ENCODE results near the gene ALG3. TPM values are rescaled to one million over a fixed set of nuclear protein-coding genes. Genes with fewer than 3 reads are reported as not detected.

ALG3 gene
- total and polyA plus RNA-seq, 2 experiments from 2014 or later = 52.7 to 94.2 TPM

- Histone ChIP-seq H3K9ac (no peak overlapping the region), H3K27me3 (replicated peaks; ENCODE audit: insufficient read depth) (no peaks in the 10 kb centered on the region), H3K9me2 (ENCODE audit: insufficient read depth) (no peaks in the 10 kb centered on the region), H3K4me3 (no peak overlapping the region), H3K27ac (no peak overlapping the region), H3K9me3 (ENCODE audit: low read depth) (no peaks in the 10 kb centered on the region), H4K20me1 (ENCODE audit: insufficient read depth) (no peaks in the 10 kb centered on the region), H3K4me2 (ENCODE audit: unreplicated experiment) (no peak overlapping the region), H3K79me2 (ENCODE audit: insufficient read depth) (no peaks in the 10 kb centered on the region), H3K4me1 (ENCODE audit: insufficient read depth) (no peaks in the 10 kb centered on the region), H2AFZ (no peak overlapping the region), H3F3A (ENCODE audit: insufficient read depth) (no peaks in the 10 kb centered on the region), H3K36me3 (ENCODE audit: low read depth) (no peaks in the 10 kb centered on the region)
- WGBS, 2 experiments (ENCODE audit: low coverage in 1 of 2, low lambda C conversion rate in 2 of 2, missing lambda C conversion rate in 2 of 2) = 77 to 81% methylated on average over 8 of the region's 8 CpGs
- TF ChIP-seq EZH2phosphoT487 (IDR thresholded peaks at IDR 0.05; ENCODE audit: insufficient read depth, low read depth) (no peak), EZH2 (IDR thresholded peaks at IDR 0.05; ENCODE audit: insufficient read depth, poor library complexity, severe bottlenecking) (no peak)
- in situ Hi-C loops (cut with MboI) = no loop called here
- no peak for DNase-seq
Measured at GRCh38 chr3:184239221-184239620, 9.5 kb downstream of the ALG3 start.

- no peaks in the 10 kb centered on the region for H3K36me3 ChIP-seq (ENCODE audit: low read depth)
- no peaks in the 10 kb centered on the region for H3K9me3 ChIP-seq (ENCODE audit: low read depth)
- no peaks in the 10 kb centered on the region for H3K9me2 ChIP-seq (ENCODE audit: insufficient read depth)
- DNase-seq = no peak
- H3K79me2 ChIP-seq (ENCODE audit: insufficient read depth) = no peaks in the 10 kb centered on the region
- no peaks in the 10 kb centered on the region for H4K20me1 ChIP-seq (ENCODE audit: insufficient read depth)
- no peaks in the 10 kb centered on the region for H3K4me1 ChIP-seq (ENCODE audit: insufficient read depth)
- H3F3A ChIP-seq (ENCODE audit: insufficient read depth) = no peaks in the 10 kb centered on the region
- WGBS, 2 experiments (ENCODE audit: low coverage in 1 of 2, low lambda C conversion rate in 2 of 2, missing lambda C conversion rate in 2 of 2) = 58 to 62% methylated on average over 13 of the region's 13 CpGs
- H3K4me3 ChIP-seq = no peak overlapping the region
- no peaks in the 10 kb centered on the region for H3K27me3 ChIP-seq (replicated peaks; ENCODE audit: insufficient read depth)
- no peak overlapping the region for H3K9ac ChIP-seq
- in situ Hi-C loops (cut with MboI) = no loop called here
- no peak overlapping the region for H2AFZ ChIP-seq
- TF ChIP-seq EZH2phosphoT487 (IDR thresholded peaks at IDR 0.05; ENCODE audit: insufficient read depth, low read depth) (no peak), EZH2 (IDR thresholded peaks at IDR 0.05; ENCODE audit: insufficient read depth, poor library complexity, severe bottlenecking) (no peak)
- H3K4me2 ChIP-seq (ENCODE audit: unreplicated experiment) = no peak overlapping the region
- no peak overlapping the region for H3K27ac ChIP-seq
Measured at GRCh38 chr3:184238246-184238818, 10.4 kb downstream of the ALG3 start.

GRCh38 chr3:184237807-184238206, 11.0 kb downstream of the ALG3 start:
- H3K9me3 ChIP-seq (ENCODE audit: low read depth) = no peaks in the 10 kb centered on the region
- H3K79me2 ChIP-seq (ENCODE audit: insufficient read depth) = no peaks in the 10 kb centered on the region
- H2AFZ ChIP-seq = no peak overlapping the region
- no peak overlapping the region for H3K4me3 ChIP-seq
- H3F3A ChIP-seq (ENCODE audit: insufficient read depth) = no peaks in the 10 kb centered on the region
- no peak for TF ChIP-seq EZH2 (IDR thresholded peaks at IDR 0.05; ENCODE audit: insufficient read depth, poor library complexity, severe bottlenecking)
- H3K9ac ChIP-seq = no peak overlapping the region
- no peak overlapping the region for H3K4me2 ChIP-seq (ENCODE audit: unreplicated experiment)
- H3K27me3 ChIP-seq (replicated peaks; ENCODE audit: insufficient read depth) = no peaks in the 10 kb centered on the region
- H3K4me1 ChIP-seq (ENCODE audit: insufficient read depth) = no peaks in the 10 kb centered on the region
- H3K36me3 ChIP-seq (ENCODE audit: low read depth) = no peaks in the 10 kb centered on the region
- H4K20me1 ChIP-seq (ENCODE audit: insufficient read depth) = no peaks in the 10 kb centered on the region
- H3K9me2 ChIP-seq (ENCODE audit: insufficient read depth) = no peaks in the 10 kb centered on the region
- no peak for DNase-seq
- 28 to 44% methylated on average over 1 of the region's 1 CpG for WGBS, 2 experiments (ENCODE audit: low coverage in 1 of 2, low lambda C conversion rate in 2 of 2, missing lambda C conversion rate in 2 of 2)
- H3K27ac ChIP-seq = no peak overlapping the region
- in situ Hi-C loops (cut with MboI) = no loop called here

GRCh38 chr3:184237211-184237610, 11.6 kb downstream of the ALG3 start:
- Histone ChIP-seq H2AFZ (no peak overlapping the region), H3K9me3 (ENCODE audit: low read depth) (no peaks in the 10 kb centered on the region), H3K79me2 (ENCODE audit: insufficient read depth) (no peaks in the 10 kb centered on the region), H4K20me1 (ENCODE audit: insufficient read depth) (no peaks in the 10 kb centered on the region), H3K4me3 (no peak overlapping the region), H3K27ac (no peak overlapping the region), H3K9ac (no peak overlapping the region), H3K9me2 (ENCODE audit: insufficient read depth) (no peaks in the 10 kb centered on the region), H3K4me1 (ENCODE audit: insufficient read depth) (no peaks in the 10 kb centered on the region), H3K4me2 (ENCODE audit: unreplicated experiment) (no peak overlapping the region), H3K27me3 (replicated peaks; ENCODE audit: insufficient read depth) (no peaks in the 10 kb centered on the region), H3F3A (ENCODE audit: insufficient read depth) (no peaks in the 10 kb centered on the region), H3K36me3 (ENCODE audit: low read depth) (no peaks in the 10 kb centered on the region)
- 67 to 70% methylated on average over 6 to 7 of the region's 7 CpGs for WGBS, 2 experiments (ENCODE audit: low coverage in 1 of 2, low lambda C conversion rate in 2 of 2, missing lambda C conversion rate in 2 of 2)
- TF ChIP-seq EZH2phosphoT487 (IDR thresholded peaks at IDR 0.05; ENCODE audit: insufficient read depth, low read depth) = no peak
- no peak for TF ChIP-seq EZH2 (IDR thresholded peaks at IDR 0.05; ENCODE audit: insufficient read depth, poor library complexity, severe bottlenecking)
- no peak for DNase-seq
- in situ Hi-C loops (cut with MboI) = no loop called here

GRCh38 chr3:184236636-184237035, 12.1 kb downstream of the ALG3 start:
- Histone ChIP-seq H3K4me3 (no peak overlapping the region), H4K20me1 (ENCODE audit: insufficient read depth) (no peaks in the 10 kb centered on the region), H3K9me3 (ENCODE audit: low read depth) (no peaks in the 10 kb centered on the region), H3K9me2 (ENCODE audit: insufficient read depth) (no peaks in the 10 kb centered on the region), H3K27ac (no peak overlapping the region), H2AFZ (no peak overlapping the region), H3K4me2 (ENCODE audit: unreplicated experiment) (no peak overlapping the region), H3K9ac (no peak overlapping the region), H3K36me3 (ENCODE audit: low read depth) (no peaks in the 10 kb centered on the region), H3F3A (ENCODE audit: insufficient read depth) (no peaks in the 10 kb centered on the region), H3K4me1 (ENCODE audit: insufficient read depth) (no peaks in the 10 kb centered on the region), H3K27me3 (replicated peaks; ENCODE audit: insufficient read depth) (peaks cover 4% of the 10 kb centered on the region), H3K79me2 (ENCODE audit: insufficient read depth) (no peaks in the 10 kb centered on the region)
- in situ Hi-C loops (cut with MboI) = no loop called here
- no peak for DNase-seq
- TF ChIP-seq EZH2 (IDR thresholded peaks at IDR 0.05; ENCODE audit: insufficient read depth, poor library complexity, severe bottlenecking) (no peak), EZH2phosphoT487 (IDR thresholded peaks at IDR 0.05; ENCODE audit: insufficient read depth, low read depth) (no peak)
- WGBS, 2 experiments (ENCODE audit: low coverage in 1 of 2, low lambda C conversion rate in 2 of 2, missing lambda C conversion rate in 2 of 2) = 48 to 79% methylated on average over 3 of the region's 3 CpGs

Measured in GM23248 (cell line).